Measurements from ENCODE around the gene IL12RB1. TPM values are rescaled to one million over a fixed set of nuclear protein-coding genes. Genes with fewer than 3 reads are reported as not detected.

Gene IL12RB1
- polyA plus RNA-seq, 1 donor (not counting 4 experiments of a cell fraction or from before 2014, with no cell fraction given) = 0.09 TPM

DNA sequence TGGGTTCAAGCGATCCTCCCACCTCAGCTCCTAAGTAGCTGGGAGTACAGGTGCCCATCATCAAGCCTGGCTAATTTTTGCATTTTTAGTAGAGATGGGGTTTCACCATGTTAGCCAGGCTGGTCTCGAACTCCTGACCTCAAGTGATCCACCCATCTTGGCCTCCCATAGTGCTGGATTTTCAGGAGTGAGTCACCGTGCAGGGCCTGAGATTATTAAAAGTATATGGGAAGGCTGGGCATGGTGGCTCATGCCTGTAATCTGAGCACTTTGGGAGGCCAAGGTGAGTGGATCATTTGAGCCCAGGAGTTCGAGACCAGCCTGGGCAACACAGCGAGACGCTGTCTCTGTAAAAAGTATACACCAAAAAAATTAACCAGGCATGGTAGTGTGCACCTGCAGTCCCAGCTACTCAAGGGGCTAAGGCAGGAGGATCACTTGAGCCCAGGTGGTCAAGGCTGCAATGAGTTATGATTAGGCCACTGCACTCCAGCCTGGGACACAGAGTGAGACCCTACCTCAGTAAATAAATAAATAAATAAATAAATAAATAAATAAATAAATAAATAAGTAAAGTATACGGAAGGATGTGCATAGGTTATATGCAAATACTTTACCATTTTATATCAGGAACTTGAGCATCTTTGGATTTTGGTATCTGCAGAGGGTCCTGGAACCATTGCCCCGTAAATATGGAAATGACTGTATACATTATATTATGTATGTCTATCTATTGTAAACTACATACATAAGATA, 854 bp downstream of the IL12RB1 start:
- Histone ChIP-seq H3K9me3 (ENCODE audit: control insufficient read depth, low read depth, low read length) (no peaks in the 10 kb centered on the region), H3K36me3 (ENCODE audit: control insufficient read depth in 2 of 2, extremely low read depth in 1 of 2, insufficient read depth in 2 of 2, low read length in 2 of 2) (no peaks in the 10 kb centered on the region), H3K9ac (ENCODE audit: control insufficient read depth, extremely low read depth, insufficient read depth, low read length) (no peak overlapping the region), H3K9me1 (ENCODE audit: control insufficient read depth, extremely low read depth, insufficient read depth, low read length) (no peaks in the 10 kb centered on the region), H3K27me3 (ENCODE audit: control insufficient read depth, extremely low read depth, insufficient read depth, low read length) (no peaks in the 10 kb centered on the region), H3K79me2 (ENCODE audit: control insufficient read depth, insufficient read depth, low read length) (no peaks in the 10 kb centered on the region), H3K4me3 (ENCODE audit: control insufficient read depth in 2 of 3, extremely low read depth in 1 of 3, insufficient read depth in 2 of 3, low read depth in 1 of 3, low read length in 3 of 3) (no peak overlapping the region), H3K4me2 (ENCODE audit: control insufficient read depth, extremely low read depth, insufficient read depth, low read depth, low read length) (no peak overlapping the region), H2AFZ (ENCODE audit: control insufficient read depth, low read length) (no peak overlapping the region), H3K27ac (ENCODE audit: control insufficient read depth, insufficient read depth, low read length) (no peak overlapping the region), H4K20me1 (ENCODE audit: control insufficient read depth, extremely low read depth, insufficient read depth, low read length) (no peaks in the 10 kb centered on the region), H3K4me1 (ENCODE audit: control insufficient read depth, extremely low read depth, insufficient read depth, low read length) (peaks cover 7% of the 10 kb centered on the region)
- no peak for DNase-seq (ENCODE audit: low read depth, low spot score)
- dilution Hi-C loops (cut with MboI; ENCODE audit: extremely low pct_ligation_motif_present, low sequenced_read_pairs) = no loop called here
- no peak for TF ChIP-seq EZH2 (IDR thresholded peaks at IDR 0.05; ENCODE audit: low read length)
- TF ChIP-seq, protein P1, sequence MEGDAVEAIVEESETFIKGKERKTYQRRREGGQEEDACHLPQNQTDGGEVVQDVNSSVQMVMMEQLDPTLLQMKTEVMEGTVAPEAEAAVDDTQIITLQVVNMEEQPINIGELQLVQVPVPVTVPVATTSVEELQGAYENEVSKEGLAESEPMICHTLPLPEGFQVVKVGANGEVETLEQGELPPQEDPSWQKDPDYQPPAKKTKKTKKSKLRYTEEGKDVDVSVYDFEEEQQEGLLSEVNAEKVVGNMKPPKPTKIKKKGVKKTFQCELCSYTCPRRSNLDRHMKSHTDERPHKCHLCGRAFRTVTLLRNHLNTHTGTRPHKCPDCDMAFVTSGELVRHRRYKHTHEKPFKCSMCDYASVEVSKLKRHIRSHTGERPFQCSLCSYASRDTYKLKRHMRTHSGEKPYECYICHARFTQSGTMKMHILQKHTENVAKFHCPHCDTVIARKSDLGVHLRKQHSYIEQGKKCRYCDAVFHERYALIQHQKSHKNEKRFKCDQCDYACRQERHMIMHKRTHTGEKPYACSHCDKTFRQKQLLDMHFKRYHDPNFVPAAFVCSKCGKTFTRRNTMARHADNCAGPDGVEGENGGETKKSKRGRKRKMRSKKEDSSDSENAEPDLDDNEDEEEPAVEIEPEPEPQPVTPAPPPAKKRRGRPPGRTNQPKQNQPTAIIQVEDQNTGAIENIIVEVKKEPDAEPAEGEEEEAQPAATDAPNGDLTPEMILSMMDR (optimal IDR thresholded peaks at IDR 0.05 in 1 of 3, IDR thresholded peaks at IDR 0.05 in 1 of 3, conservative IDR thresholded peaks at IDR 0.05 in 1 of 3; ENCODE audit: extremely low read depth in 1 of 3, insufficient read depth in 2 of 3, low read length in 3 of 3) = no peak
- no peak for FAIRE-seq

DNA sequence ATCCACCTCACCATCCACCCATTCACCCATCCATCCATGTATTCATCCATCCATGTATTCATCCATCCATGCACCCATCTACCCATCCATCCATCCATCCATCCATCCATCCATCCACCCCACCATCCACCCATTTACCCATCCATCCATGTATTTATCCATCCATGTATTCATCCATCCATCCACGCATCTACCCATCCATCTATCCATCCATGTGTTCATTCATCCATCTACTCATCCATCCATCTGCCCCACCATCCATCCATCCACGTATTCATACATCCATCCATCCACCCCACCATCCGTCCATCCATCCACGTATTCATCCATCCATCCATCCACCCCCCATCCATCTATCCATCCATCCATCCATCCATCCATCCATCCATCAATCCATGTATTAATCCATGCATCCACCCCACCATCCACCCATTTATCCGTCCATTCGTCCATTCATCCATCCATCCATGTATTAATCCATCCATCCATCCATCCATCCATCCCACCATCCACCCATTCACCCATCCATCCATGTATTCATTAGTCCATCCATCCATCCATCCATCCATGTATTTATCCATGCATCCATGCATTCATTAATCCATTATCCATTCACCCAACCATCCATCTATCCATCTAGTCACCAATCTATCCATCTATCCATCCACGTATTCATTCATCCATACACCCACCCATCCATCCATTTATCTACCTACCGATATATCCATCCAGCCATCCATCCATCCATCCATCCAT, 2.6 kb downstream of the IL12RB1 start:
- Histone ChIP-seq H3K36me3 (ENCODE audit: control insufficient read depth in 2 of 2, extremely low read depth in 1 of 2, insufficient read depth in 2 of 2, low read length in 2 of 2) (no peaks in the 10 kb centered on the region), H3K9me3 (ENCODE audit: control insufficient read depth, low read depth, low read length) (no peaks in the 10 kb centered on the region), H3K9me1 (ENCODE audit: control insufficient read depth, extremely low read depth, insufficient read depth, low read length) (no peaks in the 10 kb centered on the region), H3K27me3 (ENCODE audit: control insufficient read depth, extremely low read depth, insufficient read depth, low read length) (no peaks in the 10 kb centered on the region), H3K27ac (ENCODE audit: control insufficient read depth, insufficient read depth, low read length) (no peak overlapping the region), H3K4me3 (ENCODE audit: control insufficient read depth in 2 of 3, extremely low read depth in 1 of 3, insufficient read depth in 2 of 3, low read depth in 1 of 3, low read length in 3 of 3) (no peak overlapping the region), H3K4me2 (ENCODE audit: control insufficient read depth, extremely low read depth, insufficient read depth, low read depth, low read length) (no peak overlapping the region), H4K20me1 (ENCODE audit: control insufficient read depth, extremely low read depth, insufficient read depth, low read length) (no peaks in the 10 kb centered on the region), H3K9ac (ENCODE audit: control insufficient read depth, extremely low read depth, insufficient read depth, low read length) (no peak overlapping the region), H3K4me1 (ENCODE audit: control insufficient read depth, extremely low read depth, insufficient read depth, low read length) (peaks cover 7% of the 10 kb centered on the region), H3K79me2 (ENCODE audit: control insufficient read depth, insufficient read depth, low read length) (no peaks in the 10 kb centered on the region), H2AFZ (ENCODE audit: control insufficient read depth, low read length) (no peak overlapping the region)
- dilution Hi-C loops (cut with MboI; ENCODE audit: extremely low pct_ligation_motif_present, low sequenced_read_pairs) = no loop called here
- TF ChIP-seq, protein P1 (optimal IDR thresholded peaks at IDR 0.05 in 1 of 3, IDR thresholded peaks at IDR 0.05 in 1 of 3, conservative IDR thresholded peaks at IDR 0.05 in 1 of 3; ENCODE audit: extremely low read depth in 1 of 3, insufficient read depth in 2 of 3, low read length in 3 of 3) = no peak
- no peak for TF ChIP-seq EZH2 (IDR thresholded peaks at IDR 0.05; ENCODE audit: low read length)
- DNase-seq (ENCODE audit: low read depth, low spot score) (no peak), FAIRE-seq (no peak)

All from keratinocyte (primary cell).